Raji (cell line): Measurements from ENCODE around the gene SPOCK1.

ENCODE experiments used
- POLR2A ChIP-seq: IDR thresholded peaks from 2 replicates; pipeline ENCODE4 v1.6.1; 2011; ENCODE audit warnings: low read depth, low read length, control low read depth; ENCODE audit not compliant: insufficient read depth

SPOCK1 gene

DNA sequence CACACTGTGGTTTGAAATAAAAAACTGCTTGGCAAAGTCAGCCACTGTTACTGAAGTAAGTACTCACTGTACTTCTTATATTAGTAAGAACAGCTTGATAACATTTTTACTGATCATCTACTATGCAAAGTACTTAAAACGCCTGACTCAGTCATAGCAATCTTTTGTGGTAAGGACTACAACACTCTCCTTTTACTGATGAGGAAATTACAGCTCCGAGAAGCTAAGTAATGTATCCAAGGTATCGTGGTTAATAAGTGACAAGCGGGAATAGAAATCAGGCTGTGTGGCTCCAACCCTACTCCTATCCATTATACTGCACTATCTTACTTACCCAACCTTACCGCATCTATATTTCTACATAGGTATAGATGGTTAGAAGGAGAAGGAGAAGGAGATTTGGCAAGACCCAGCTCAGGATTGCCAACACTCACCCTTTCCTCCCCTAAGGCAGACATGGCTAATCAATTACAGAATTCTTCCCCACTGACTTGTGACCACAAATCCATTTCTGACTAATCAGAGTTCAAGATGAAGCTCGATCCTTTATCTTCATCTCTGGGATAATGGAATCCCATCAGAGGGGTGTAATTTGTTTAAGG lies 281.4 kb downstream of the SPOCK1 start:
- no peak for TF ChIP-seq POLR2A

DNA sequence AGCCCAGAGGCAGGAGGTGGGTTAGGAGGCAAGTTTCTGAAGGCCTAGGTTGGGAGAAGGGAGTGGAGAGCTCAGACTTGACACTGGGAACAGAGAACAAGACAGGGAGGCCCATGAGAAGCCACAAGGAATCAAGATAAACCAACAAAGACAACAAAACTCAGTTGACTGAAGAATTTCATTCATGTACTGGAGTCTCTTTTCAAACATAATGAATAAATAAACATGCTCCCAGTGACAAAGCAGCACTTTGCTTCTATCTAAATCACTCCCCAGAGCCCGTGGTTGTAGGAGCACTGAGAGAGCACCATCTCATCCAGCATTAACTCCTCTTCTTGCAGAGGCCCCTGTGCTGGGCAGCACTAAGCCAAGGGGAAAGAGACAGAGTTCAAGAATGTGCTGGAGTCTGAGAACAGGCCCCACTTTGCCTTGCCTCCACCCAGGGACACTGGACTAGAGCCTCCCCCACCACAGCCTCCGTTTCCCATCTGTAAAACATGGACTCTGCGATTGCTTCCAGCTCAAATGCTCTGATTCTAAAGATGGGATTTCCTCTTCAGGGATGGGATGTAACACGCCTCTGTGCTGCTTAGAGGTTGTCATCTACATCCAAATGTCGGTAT lies 282.0 kb downstream of the SPOCK1 start:
- TF ChIP-seq POLR2A, result no peak

DNA sequence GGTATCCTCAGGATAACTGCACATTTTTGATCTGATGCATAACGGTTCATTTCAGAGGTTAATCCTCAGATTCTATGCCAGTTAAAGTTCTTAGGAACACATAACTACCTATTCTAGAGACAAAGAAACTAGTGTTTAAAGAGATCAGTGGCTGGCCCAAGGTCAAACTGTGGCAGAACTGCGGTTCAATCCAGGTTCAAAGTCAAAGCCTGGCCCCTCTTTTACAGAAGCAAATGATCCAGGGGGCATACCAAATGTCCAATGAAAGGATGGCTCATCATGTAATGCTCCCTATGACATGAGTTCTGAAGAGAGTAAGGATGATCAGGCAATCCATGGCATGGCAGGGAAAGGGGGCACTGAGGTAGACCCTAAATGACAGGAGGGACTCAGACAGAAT lies 283.3 kb downstream of the SPOCK1 start:
- no peak for TF ChIP-seq POLR2A

DNA sequence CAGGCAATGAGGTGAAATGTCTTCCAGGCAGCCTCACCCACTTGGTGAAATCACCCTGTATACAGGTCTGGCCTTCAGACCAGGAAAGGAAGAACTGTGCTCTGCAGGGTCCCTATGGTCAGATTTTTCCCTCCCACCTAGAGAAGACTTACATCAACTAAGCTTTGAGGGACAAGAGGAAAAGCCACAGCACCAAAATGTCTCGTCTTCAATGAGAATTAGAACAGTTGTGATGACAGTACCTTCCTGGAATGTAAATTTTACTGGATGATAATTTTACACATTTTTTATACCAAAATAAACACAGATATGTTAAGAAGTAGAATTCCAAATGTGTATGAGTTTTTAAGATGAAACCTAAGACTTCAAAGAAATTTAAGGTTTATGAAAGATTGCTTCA lies 283.9 kb downstream of the SPOCK1 start:
- TF ChIP-seq POLR2A, result no peak

DNA sequence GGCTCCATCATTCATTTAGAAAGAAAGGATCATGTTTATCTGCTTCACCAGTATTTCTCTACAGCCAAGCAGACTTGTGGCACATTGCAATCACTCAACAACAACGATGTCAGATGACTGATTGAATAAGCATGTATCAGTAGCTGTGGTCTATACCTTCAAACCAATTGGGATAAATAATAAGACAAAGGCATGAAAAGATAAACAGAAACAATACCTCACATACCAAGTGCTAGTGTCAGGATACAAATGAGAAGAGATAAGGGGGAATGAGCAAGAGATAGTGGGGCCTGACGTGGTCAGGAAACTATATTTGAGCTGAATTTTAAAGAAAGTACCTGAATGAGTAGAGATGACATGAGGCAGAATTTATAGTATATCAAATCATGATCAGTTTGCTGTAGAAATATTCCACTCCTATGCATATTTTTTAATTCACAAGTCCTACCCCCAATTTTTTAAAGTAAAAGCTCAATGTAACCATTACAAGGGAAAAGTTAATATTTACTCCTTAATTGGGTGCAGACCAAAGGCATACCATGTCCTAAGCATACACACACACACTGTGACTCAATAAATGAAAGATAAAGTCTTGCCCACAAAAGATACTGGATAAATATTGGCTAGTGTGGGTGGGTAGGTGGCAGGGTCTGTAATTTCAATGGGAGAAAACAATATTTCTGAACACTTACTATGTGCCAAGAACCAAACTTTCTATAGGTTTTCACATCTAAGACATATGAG lies 284.5 kb downstream of the SPOCK1 start:
- no peak for TF ChIP-seq POLR2A

DNA sequence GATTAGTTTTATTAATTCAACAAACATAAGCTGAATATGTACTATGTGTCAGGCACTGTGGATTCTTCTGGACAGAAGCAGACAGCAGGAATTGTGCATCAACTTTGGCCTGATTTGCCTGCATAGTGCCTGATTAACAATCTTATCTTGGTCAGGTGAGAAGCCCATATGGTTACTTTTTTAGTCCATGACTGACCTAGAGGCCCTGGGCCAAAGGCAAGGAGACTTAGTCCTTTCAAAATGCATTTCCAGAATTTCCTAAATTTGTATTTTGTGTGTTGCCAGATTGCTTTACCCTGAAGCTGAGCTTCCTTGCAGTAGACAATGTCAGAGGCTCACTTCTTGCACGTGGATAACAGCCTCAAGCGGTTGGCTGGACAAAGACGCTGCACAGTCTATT lies 286.7 kb downstream of the SPOCK1 start:
- TF ChIP-seq POLR2A, result no peak

DNA sequence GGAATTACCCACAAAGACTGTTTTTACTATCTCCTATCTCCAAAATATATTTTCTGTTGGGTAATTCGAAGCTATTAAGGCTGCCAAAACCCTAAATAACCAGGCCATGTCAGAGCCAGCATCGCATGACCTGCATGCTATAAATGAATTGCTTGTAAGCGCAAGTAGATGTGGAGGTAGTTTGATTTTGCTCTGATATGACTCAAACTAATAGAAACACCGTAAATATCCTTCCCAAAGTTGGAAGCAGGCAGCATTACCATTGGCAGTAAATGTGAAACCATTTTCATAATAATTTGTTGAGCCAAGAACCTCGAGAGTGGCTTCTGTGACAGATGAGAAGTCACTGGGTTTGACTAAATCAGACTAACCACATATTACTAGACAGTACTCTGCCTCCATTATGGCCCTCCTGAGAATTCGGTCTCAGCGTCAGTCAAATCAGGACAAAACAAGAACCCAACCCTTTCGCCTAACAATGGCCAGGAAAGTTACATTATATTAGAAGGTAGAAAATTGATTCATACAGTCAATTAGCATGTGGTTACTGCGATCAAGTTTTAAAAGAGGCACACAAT lies 289.8 kb downstream of the SPOCK1 start:
- TF ChIP-seq POLR2A, result no peak

DNA sequence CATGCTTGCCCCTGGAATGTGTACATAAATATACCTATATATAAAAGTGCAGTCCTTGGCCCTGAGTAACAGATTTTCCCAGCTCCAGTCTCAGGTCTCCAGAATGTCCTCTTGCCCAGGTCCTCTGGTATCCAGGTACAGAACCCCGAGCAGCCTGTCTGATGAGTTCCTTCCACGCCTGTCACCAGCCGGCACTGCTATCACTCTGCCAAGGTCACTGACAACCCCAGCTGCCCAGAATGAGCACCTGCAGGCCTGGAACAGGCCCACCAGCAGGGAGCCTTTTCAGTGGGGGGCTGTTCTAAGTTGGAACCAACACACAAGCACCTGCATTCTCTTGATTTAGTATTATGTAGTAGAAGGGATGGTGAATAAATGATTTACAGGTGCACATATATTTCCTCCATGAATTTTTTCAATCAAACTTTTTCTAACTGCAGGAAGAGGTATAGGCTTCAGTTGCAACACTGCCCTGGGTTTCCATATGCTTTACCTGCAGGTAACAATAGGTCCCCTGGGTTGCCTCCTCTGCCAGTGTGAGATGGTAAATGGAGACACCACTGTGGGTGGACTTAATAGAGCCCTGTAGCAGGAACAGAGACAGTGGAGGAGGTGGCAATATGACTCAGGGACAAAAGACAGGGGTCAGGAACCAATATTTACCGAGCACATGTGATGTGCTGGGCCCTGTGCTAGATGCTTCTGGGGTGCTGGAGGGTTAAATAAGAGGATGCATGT lies 291.9 kb downstream of the SPOCK1 start:
- no peak for TF ChIP-seq POLR2A

DNA sequence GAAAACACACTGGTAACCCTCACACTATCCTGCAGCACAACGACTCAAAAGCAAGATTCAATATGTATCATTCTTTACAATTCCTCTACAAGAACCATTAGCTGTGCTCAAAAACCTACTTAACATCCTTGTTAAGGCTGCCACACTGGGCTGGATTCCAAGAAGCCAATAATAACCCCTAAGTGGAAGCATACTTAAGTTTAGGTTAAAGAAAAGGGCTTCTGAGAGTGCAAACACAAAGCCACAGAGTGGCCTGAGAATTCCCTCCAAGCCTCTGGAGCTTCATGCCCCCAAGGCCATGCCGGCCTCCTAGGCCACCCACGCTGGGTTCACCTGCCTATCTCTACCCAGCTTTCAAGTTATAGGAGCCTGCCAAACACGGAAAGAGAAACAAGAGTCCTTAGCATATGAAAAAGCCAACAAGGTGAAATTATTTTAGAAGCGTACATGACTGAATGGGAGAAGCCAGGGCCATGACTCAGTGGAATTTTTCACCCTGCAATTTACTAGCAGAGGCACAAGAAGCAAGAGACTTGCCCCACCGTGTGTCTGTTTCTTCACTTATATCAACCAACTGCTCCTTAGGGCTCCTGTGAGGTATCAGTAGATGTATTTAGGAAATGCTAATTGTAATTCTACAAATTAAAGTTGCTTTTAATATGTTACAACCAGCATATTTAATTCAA lies 293.0 kb downstream of the SPOCK1 start:
- TF ChIP-seq POLR2A, result no peak

DNA sequence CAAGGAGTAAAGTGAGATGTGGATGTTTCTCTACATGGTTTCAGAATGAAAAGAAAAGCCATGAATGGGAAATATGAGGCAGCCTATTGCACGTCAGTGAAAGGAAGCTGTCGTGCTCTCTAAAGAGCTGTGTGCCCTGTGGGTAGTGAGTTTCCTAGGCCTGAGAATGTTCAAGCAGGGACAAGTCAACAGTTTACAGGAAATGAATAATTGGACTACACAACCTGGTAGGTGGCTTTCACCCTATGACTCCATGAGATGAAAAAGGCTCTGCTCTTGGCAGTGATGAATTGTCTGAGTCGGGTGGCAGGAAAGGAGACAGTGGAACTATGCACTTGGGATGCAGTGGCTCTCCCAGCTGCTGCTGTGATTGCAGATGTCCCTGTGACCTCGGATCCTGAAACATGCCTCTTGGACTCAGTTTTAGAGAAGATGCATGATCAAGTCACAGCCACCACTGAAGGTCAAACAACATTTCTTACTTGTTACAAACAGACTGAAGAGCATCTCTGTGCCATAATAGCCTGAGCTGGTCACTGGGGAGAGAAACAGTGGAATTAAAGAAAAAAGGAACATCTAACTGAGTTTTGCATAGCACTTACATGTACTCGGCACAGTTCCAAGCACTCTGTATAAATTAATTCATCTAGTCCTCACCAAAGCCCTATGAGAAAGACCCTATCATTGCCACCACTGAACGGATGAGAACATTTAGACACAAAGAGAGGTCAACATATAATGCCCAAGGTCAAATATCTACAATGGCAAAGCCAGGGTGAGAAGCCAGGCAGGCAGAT lies 293.7 kb downstream of the SPOCK1 start:
- TF ChIP-seq POLR2A, result no peak

DNA sequence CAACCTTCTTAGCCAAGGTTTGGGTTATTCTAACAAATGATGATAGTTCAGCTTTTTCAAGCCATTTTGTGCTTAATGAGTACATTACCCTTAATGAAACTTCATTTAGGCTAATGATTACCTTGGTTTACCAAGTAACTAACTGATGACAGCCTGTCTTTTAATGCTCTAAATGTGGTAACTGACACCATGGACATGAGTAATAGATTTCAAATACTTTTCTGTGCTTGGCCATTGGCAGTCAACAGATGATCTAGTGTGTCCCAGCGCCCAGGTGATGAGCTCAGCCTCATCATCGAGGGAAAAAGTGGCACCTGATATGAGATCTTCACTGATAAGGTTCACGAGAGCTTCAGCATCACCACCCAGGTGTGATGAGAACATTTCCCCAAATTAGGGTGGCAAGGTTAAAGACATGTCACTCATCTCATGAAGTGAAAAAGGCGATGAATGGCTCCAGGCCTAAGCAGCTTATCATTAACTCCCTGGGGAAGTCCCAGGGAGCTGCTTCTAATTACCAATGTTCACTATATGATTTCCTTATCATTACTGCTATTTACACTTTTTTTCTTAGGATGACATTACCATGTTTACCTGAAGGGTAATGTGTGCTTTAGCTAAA lies 296.0 kb downstream of the SPOCK1 start:
- no peak for TF ChIP-seq POLR2A

DNA sequence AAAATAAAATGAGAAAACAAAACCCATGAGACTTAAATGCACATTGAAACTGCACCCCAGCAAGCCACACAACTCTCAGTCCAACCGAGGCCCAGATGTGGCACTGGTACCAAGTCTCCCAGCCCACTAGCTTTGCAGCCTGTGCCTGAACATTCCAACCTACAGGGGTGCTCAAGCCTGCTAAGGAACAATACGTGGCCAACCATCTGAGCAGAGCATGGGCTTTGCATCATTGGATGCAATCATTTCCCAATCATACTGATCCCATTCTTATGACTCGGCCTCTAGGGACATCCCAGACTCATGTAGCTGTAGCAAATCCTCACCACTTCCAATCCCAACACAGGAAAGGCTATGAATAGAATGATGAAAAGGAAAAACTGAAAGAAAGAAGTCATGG lies 297.2 kb downstream of the SPOCK1 start:
- TF ChIP-seq POLR2A, result no peak

DNA sequence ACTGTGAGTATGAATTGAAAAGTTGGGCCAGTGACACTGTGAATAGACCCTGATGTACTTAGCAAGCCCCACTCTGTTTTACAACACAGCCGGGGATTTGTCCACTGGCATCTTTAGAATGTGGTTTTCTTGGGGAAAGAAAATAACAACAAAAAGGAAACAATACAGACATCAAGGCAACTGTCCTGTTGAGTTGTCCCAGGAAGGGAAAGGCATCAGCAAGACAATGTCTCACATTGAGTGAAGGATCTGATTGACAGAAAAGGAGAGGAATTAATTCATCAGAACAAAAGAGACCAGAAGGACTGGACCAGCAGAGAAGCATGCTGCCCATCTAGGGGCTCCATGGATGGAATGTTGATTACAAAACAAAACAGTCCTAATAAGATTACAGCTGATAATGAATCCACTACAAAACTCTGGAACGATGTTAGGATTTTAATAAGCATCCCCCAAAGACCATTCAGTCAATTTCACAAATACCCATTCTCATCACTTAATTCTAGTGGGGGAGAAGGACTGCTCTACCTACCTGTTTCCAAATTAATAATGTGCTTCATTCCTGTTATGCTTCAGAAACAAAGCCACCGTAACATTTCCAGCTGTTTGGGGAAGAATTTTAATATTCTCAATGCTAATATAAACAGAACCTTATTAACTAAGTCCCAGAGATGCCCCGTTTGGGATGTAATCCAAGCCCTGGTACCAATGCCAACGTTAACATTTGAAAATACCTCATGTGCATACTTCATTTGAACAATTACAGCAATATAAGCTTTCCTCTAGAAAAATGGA lies 298.0 kb downstream of the SPOCK1 start:
- TF ChIP-seq POLR2A, result no peak
